GM18505 (cell line): Measurements from ENCODE around the gene CERS2.
A peak's percentile ranks its signal among the peaks of the same experiment; 100 is the strongest.
"Not testable (repeated sequence)": the region's sequence is repeated elsewhere in the genome, so short reads cannot be mapped to it uniquely, and the experiment has no call there.

Experiments
- ATAC-seq: cut with Tn5 transposase; IDR thresholded peaks from one replicate; pipeline ENCODE4 v1.9.1; 2021; ENCODE audit not compliant: unreplicated experiment
- POLR2A ChIP-seq: IDR thresholded peaks from 4 replicates; pipeline ENCODE4 v1.6.1; 2011; ENCODE audit warnings: borderline replicate concordance; ENCODE audit not compliant: insufficient read depth, insufficient read length; ENCODE audit errors: extremely low read depth

The CERS2 gene

DNA sequence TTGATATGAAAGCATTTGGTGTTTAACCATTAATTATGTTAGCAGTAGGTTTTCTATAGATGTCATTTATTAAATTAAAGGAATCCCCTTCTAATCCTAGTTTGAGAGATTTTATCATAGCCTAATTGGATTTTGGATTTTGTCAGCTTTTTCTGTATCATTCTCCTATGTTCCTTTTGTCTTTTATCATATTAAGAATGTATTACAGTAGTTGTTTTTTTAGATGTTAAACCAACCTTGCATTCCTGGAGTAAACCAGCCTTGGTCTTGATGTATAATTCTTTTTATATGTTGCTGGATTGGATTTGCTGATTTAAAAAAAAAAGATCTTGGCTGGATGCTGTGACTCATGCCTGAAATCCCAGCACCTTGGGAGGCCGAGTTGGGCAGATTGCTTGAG is 42.9 kb downstream of the CERS2 start:
- TF ChIP-seq POLR2A: no peak

GRCh38 chr1:150928775-150929174 is 45.9 kb downstream of the CERS2 start:
- not testable (repeated sequence) for ATAC-seq

More for the DNA sequence above, 42.9 kb downstream of the CERS2 start:
- no peak for ATAC-seq

- no peak for TF ChIP-seq POLR2A
- no peak for ATAC-seq
Observed at GRCh38 chr1:150928286-150928685, 46.3 kb downstream of the CERS2 start.

GRCh38 chr1:150927624-150928023 is 47.0 kb downstream of the CERS2 start:
- no peak for TF ChIP-seq POLR2A
- no peak for ATAC-seq

DNA sequence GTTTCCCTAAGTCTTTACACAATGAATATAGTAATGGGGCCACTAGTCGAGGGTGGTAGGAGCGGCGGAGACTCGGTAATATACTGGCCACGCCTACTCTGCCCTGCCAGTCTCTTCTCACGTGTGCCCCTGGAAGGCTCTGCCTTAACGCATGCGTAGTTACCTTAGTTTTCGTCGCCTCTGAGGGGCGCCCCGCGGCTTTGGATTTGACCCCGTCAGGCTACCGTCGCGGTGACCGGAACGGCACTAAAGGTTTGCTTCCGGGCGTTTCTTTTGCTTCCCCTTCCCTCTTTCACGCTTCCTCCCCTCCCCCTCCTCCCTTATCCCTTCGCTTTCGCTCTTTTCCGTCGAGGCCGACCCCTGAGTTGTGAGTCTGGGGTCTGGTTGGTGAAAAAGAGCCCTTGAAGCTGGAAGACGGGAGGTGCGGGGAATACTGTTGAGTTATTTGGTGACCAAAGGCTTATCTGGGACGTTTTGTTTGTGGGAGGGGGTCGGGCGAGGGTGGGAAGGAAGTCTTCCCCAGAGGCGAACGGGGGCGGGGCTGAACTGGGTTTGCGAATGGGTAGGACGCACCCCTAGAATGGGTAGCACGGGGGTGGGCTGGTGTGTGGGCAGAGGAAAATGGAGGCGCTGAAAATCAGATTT is 48.4 kb downstream of the CERS2 start, which contains the start of gene SETDB1:
TSS of gene SETDB1 (plus strand) at position 267 of the 645 bp plus-strand sequence. CDS start 1,352 bp downstream, outside the sequence.
- peak; percentile 85 for ATAC-seq

DNA sequence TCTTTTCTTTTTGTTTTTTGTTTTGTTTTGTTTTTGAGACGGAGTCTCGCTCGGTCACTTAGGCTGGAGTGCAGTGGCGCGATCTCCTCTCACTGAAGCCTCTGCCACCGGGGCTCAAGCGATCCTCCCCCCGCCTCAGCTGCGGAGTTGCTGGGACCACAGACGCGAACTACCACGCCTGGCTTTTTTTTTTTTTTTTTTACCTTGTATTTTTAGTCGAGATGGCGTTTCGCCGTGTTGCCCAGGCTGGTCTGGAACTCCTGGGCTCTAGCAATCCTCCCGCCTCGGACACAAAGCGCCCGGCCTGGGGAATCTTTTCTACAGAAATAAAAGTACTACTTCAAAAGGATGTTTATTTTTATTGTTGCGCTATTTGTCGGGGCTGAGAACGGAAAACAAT is 49.6 kb downstream of the CERS2 start:
- TF ChIP-seq POLR2A: no peak
- ATAC-seq: no peak

More for the DNA sequence above, 48.4 kb downstream of the CERS2 start, which contains the start of gene SETDB1:
- peak; percentile 68 for TF ChIP-seq POLR2A

DNA sequence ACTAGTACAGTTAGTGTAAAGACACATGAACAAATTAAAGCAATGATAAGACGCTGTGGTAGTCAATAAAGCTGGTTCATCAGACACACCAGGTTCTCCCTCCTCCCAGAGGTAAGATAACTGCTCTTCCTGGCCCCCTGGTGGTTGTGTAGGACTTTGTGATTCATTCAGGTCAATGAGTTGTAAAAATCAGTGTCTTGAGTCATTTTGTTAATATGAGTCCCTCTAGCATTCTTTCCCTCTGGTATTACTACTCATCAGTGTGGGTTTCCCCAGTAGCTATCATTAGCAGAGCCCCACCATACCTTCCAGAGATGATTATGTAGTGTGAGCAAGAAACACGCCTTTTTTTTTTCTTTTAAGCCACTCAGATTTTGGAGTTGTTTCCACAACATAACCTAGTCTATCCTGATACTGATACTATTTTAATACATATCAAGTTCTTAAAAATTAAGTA is 52.1 kb downstream of the CERS2 start:
- peak; percentile 31 for ATAC-seq
- TF ChIP-seq POLR2A: no peak

GRCh38 chr1:150917387-150917786 is 57.2 kb downstream of the CERS2 start:
- no peak for ATAC-seq
- no peak for TF ChIP-seq POLR2A
